Left cardiac atrium (tissue), 4 donors: ENCODE results near the gene MYH9. TPM values are rescaled to one million over a fixed set of nuclear protein-coding genes. Genes with fewer than 3 reads are reported as not detected.

ENCODE experiments used
- ATAC-seq, 2 donors: fragments of 200-7000 bp; cut with Tn5 transposase; one replicate each; pipeline ENCODE4 v1.9.1; 2020; ENCODE audit warnings: mild to moderate bottlenecking in 2 of 2, moderate library complexity in 2 of 2
- DNase-seq: peaks from one replicate; pipeline ENCODE4 v3.0.0-alpha.2; 2020
- intact Hi-C, 2 donors: fragments of 100-400 bp; cut with DNase I; formaldehyde crosslinking; loops; one replicate each; pipeline versions ENCODE4 v1.14.1 to v1.15.1; 2022 to 2023
- microRNA-seq, 2 donors: library from miRNA; unstranded; fragments of <30 nt; microRNA quantifications; one replicate each; pipeline ENCODE4 v1.2.0, GENCODE V29; 2020
- total RNA-seq, 2 donors: library from RNA; stranded (reverse); fragmentation: NEBNext Ultra II Directional; extraction: Animal tissue kit (Norgen Biotek cat#: 25700); gene quantifications; one replicate each; pipeline ENCODE4 v1.2.1, GENCODE V29; 2021
- donor health status: DM: no; HTN: yes; CAD: no.
- donor health status: DM: no; HTN: yes; CAD: no; lungs with severe emphysema.
- donor health status: DM: yes; HTN: yes; CAD: no.
- donor health status: Dilated cardiomyopathy.

The MYH9 gene
- total RNA-seq, 2 donors from 2014 or later: 225 to 367 TPM

DNA sequence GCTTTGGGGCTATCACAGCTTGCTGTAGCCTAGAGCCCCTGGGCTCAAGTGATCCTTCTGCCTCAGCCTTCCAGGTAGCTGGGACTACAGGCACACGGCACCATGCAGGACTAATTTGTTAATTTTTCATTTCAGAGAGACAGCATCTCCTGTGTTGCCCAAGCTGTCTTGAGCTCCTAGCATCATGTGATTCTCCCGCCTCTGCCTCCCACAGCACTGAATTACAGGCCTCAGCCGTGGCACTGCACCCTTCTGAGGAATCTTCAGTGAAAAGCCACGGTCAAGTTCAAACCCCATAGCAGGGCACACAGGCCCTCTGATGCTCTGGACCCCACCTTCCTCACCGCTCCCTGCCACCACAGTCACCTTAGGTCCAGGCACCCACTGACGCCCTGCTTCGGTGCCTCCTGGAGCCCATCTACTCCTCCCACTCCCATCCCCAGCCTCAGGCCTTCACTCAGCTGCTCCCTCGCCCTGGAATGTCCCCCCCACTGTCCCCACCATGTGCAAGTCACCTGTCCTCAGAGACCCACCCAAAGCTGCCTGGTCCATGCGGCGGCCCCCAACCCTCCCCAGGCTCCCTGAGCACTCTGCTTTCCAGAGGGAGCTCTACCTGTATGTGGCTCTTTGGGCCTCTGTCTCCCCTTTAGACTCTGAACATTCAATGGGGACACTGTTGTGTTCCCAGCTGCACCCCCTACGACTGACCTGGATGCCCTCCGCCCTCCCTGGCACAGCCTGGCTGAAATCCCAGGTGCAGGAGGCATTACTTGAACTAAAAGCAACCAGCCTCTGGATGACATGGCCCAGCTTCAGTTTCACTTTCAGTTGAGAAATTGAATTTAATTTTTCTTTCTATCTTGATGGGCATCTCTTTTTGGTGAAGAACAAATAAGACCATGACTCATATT is 150.1 kb downstream of the MYH9 start:
- intact Hi-C loops: loop anchor here in 1 of 2 donors (5.0 kb wide), 1 partner anchor 40 kb away; no protein-coding TSS in a partner anchor
- DNase-seq (no peak), ATAC-seq (peak in 1 of 2 donors; percentile 5)

DNA sequence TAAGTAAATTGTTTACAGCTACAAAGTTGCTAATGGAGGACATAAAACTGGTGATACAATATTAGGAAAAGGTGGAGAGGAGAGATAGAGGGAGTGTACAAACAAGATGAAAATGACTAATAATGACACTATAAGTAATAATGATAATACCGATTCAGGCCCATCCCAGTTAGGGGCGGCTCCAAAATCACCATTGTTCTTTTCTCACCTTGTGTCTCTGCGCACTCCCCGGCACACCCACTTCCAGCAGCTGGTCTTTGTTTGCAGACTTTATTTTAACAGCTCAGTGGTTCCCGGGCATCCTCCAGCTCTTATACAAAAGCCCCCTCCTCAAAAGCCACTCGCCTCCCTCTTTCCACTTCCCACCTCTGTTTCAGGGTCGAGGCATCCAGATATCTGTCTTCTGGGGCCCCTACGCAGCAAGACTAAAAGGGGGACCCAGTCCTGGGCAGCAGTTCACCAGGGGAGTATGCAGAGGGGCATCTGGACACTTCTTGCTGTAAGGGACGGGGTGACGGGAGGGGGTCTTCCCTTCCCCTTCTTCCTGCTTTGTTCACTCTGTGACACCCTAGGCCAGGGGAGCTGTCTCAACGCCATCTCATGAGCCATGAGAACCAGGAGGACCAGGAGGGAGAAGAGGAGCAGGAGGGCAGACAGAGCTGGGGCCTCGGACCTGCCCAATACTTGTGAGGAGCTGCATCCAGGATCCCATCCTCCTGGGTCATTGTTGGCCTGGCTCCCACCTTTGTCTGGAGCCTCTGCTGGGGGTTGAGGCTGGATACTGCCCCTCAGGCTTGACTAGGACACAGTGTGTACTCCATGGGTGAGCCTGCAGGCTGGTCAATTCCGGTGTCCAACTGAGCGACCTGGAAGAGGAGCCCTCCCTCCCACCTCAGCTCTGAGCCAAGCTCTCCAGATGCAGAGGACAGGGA is 151.1 kb downstream of the MYH9 start:
- intact Hi-C loops: loop anchor here in 1 of 2 donors (5.0 kb wide), 1 partner anchor 39 kb away; no protein-coding TSS in a partner anchor
- ATAC-seq (no peak), DNase-seq (no peak)

DNA sequence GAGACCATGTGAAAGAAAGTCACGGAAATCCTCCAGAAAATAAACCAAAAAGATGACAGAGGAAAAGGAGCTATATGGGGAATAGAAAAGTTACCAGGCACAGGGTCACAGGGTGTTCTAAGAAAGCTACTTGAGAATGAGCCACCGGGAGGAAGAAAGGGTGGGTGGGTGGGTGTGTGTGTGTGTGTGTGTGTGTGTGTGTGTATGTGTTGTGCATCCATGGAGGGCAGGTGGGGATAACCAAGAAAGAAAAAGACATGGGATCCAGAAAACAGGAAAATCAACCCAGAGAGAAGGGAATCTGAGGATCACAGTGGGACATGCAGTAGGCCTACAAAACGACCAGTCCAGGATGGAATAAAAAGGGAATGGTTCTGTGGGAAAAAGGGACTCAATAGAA is 152.2 kb downstream of the MYH9 start:
- no peak for ATAC-seq
- intact Hi-C loops: loop anchor here in 1 of 2 donors (5.0 kb wide), 1 partner anchor 38 kb away; no protein-coding TSS in a partner anchor
- no peak for DNase-seq

DNA sequence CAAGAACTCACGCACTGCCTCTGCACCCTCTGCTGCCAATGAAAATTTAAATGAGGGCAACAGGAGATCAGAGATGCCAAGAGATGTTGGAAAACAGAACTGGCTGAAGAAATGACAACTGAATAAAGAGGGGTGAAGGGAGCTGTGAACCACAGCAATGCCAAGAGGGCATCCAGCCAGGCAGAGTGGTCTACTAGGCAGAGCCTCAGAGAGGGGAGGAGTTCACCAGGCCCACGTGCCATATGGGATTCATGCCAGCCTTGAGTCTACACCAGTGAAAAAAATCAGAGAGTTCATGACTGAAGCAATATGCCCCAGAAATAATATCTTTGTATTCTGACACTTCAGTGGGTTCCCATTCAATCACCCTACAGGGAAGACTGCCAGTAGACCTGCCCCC is 152.8 kb downstream of the MYH9 start:
- DNase-seq: peak; percentile 34
- intact Hi-C loops: loop anchor here in 1 of 2 donors (5.0 kb wide), 1 partner anchor 38 kb away; no protein-coding TSS in a partner anchor
- no peak for ATAC-seq

DNA sequence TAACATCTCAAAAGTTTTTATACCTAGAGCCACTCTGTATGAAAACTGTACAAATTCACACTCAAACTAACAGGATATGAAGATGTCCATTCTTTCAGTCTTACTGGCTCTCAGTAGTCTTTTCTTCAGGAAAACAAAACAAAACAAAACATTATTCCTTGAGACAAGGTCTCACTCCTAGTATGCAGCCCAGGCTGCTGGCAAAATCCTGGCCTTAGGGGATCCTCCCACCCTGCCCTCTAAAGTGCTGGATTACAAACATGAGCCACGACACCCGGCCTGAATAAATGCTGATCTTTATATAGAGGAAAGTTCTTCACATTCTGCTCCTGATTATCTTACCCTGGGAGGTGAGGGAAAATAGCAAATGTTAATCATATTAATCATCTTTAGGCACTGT is 153.6 kb downstream of the MYH9 start:
- no peak for ATAC-seq

DNA sequence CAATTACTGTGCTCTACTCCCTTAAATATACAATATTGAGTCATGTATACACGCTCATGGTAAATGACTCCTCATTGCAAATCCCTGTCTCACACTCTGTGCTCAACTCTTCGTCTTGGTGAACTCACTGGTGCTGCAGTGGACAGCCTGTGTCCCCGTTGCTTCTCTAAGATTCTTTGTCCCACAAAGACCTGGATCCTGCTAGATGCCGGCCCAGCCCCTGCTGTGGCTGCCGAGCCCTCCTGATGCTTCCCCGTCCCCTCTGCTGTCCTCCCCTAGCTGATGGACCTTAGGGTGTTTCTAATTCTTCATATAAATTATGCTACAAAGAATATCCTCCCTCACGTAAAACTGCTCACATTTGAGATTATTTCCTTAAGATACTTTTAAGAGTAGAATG is 154.0 kb downstream of the MYH9 start:
- no peak for DNase-seq
- intact Hi-C loops: no loop called here
- ATAC-seq: no peak

More for the DNA sequence above, 153.6 kb downstream of the MYH9 start:
- DNase-seq: no peak
- intact Hi-C loops: no loop called here

DNA sequence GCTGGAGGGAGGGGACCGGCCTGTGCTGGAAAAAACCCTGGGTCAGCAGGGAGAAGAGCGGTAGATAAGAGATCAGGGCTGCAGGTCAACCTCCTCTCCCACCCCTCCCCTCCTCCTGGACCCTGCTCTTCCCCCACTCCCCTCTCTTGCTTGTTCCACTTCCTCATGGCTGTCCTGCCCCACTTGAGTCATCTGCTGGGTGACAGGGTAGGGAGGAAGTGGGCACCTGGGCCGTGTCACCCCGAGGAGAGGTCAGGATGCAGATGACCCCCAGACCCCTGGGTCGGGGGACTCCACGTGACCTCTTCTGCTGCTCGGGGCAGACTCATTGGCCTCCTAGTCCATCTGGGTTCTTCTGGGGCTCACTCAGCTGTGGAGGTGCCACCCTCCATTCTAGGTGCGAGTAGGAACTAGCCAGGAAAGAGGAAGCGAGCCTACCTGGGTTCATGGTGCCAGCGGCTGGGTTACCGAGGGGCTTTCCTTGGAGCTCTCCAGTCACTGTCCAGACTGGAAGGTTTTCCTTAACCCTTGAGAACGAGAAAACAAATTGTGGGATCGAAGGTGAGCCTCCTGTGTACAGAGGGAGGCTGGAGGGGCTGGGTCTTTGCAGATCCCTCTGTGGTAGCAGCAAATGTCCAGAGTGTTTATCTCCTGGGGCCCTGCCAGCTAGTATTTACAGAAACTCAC is 154.9 kb downstream of the MYH9 start:
- intact Hi-C loops: no loop called here
- ATAC-seq (no peak), DNase-seq (no peak)

Small RNA genes within 50 kb of the gene (microRNA-seq; reads per million reads assigned to microRNA genes)
- 0.20 to 0.27 reads per million in 2 donors for gene MIR6819

Other genes starting within 250 kb of the MYH9 start
- gene APOL3, start 227.2 kb downstream of the MYH9 start, total RNA-seq: 10 to 100 TPM; 32.2 to 33.3 TPM
- 10 to 100 TPM; 10.8 to 11.4 TPM for gene APOL4, start 186.2 kb downstream of the MYH9 start, total RNA-seq
- gene APOL2, start 148.4 kb downstream of the MYH9 start, total RNA-seq: 10 to 100 TPM; 43.8 to 43.9 TPM
- gene APOL1, start 134.8 kb downstream of the MYH9 start, total RNA-seq: 10 to 100 TPM; 26.5 to 40.7 TPM
- 10 to 100 TPM; 91.5 to 96.8 TPM for gene TXN2, start 93.7 kb upstream of the MYH9 start, total RNA-seq
- gene FOXRED2, start 119.1 kb upstream of the MYH9 start, total RNA-seq: 1 to 10 TPM; 5.1 to 8.5 TPM
- gene EIF3D, start 141.2 kb upstream of the MYH9 start, total RNA-seq: 10 to 100 TPM; 74.8 to 96.3 TPM